ENCODE data around the gene ABCA13.

GRCh38 chr7:48414011-48414732 lies 242.9 kb downstream of the ABCA13 start:
- no peak for TF ChIP-seq CTCF (IDR thresholded peaks at IDR 0.05)
- TF ChIP-seq POLR2A (IDR thresholded peaks at IDR 0.05) = no peak
